ENCODE data around the gene RGS10.
"Not testable (repeated sequence)": the region's sequence is repeated elsewhere in the genome, so short reads cannot be mapped to it uniquely, and the experiment has no call there.

Gene RGS10

GRCh38 chr10:119539359-119539825, 3.1 kb downstream of the RGS10 start:
- no peak for DNase-seq

- no peak for DNase-seq
Measured at GRCh38 chr10:119538632-119539358, 3.7 kb downstream of the RGS10 start.

- DNase-seq, result no peak
Measured at GRCh38 chr10:119537953-119538630, 4.4 kb downstream of the RGS10 start.

GRCh38 chr10:119536508-119537025, 6.0 kb downstream of the RGS10 start:
- no peak for DNase-seq

GRCh38 chr10:119535837-119536507, 6.5 kb downstream of the RGS10 start:
- no peak for DNase-seq

- DNase-seq, result no peak
Measured at GRCh38 chr10:119535305-119535704, 7.2 kb downstream of the RGS10 start.

GRCh38 chr10:119533473-119533872, 9.0 kb downstream of the RGS10 start:
- no peak for DNase-seq

GRCh38 chr10:119532791-119533190, 9.7 kb downstream of the RGS10 start:
- DNase-seq, result not testable (repeated sequence)

- DNase-seq, result not testable (repeated sequence)
Measured at GRCh38 chr10:119532251-119532650, 10.3 kb downstream of the RGS10 start.

- no peak for DNase-seq
Measured at GRCh38 chr10:119531067-119531466, 11.5 kb downstream of the RGS10 start.

GRCh38 chr10:119528663-119529237, 13.8 kb downstream of the RGS10 start:
- DNase-seq, result not testable (repeated sequence)

GRCh38 chr10:119526621-119527592, 15.6 kb downstream of the RGS10 start:
- no peak for DNase-seq

- no peak for DNase-seq
Measured at GRCh38 chr10:119526149-119526548, 16.4 kb downstream of the RGS10 start.

- no peak for DNase-seq
Measured at GRCh38 chr10:119525116-119525515, 17.4 kb downstream of the RGS10 start.

GRCh38 chr10:119524720-119525070, 17.8 kb downstream of the RGS10 start:
- no peak for DNase-seq

- DNase-seq, result no peak
Measured at GRCh38 chr10:119523895-119524719, 18.4 kb downstream of the RGS10 start.

- no peak for DNase-seq
Measured at GRCh38 chr10:119522747-119523426, 19.6 kb downstream of the RGS10 start.

- no peak for DNase-seq
Measured at GRCh38 chr10:119521443-119522204, 20.9 kb downstream of the RGS10 start.
